ENCODE results near the gene HTT. TPM values are rescaled to one million over a fixed set of nuclear protein-coding genes. Genes with fewer than 3 reads are reported as not detected.

HTT gene
- total RNA-seq, 1 donor from 2014 or later = 82.8 TPM

DNA sequence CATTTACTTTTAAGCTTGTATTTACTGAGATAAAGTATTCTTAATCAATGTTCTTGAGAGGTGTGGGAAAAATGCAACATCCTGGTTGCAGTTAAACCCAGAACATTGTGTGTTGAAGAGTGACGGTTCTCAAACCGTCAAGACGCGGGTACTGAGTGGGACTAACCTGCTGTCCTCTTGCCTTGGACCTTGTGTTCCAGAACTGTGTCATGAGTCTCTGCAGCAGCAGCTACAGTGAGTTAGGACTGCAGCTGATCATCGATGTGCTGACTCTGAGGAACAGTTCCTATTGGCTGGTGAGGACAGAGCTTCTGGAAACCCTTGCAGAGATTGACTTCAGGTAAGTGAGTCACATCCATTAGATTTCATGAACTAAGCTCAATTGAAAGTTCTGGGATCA, 59.7 kb downstream of the HTT start:
- TF ChIP-seq, protein P1, sequence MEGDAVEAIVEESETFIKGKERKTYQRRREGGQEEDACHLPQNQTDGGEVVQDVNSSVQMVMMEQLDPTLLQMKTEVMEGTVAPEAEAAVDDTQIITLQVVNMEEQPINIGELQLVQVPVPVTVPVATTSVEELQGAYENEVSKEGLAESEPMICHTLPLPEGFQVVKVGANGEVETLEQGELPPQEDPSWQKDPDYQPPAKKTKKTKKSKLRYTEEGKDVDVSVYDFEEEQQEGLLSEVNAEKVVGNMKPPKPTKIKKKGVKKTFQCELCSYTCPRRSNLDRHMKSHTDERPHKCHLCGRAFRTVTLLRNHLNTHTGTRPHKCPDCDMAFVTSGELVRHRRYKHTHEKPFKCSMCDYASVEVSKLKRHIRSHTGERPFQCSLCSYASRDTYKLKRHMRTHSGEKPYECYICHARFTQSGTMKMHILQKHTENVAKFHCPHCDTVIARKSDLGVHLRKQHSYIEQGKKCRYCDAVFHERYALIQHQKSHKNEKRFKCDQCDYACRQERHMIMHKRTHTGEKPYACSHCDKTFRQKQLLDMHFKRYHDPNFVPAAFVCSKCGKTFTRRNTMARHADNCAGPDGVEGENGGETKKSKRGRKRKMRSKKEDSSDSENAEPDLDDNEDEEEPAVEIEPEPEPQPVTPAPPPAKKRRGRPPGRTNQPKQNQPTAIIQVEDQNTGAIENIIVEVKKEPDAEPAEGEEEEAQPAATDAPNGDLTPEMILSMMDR (IDR thresholded peaks at IDR 0.05; ENCODE audit: unreplicated experiment) = no peak
- no peak overlapping the region for H3K4me3 Mint-ChIP-seq (ENCODE audit: low read depth)
- no peaks in the 10 kb centered on the region for H3K27me3 Mint-ChIP-seq
- H3K27ac Mint-ChIP-seq = no peak overlapping the region
- no peak for DNase-seq (ENCODE audit: low spot score, unreplicated experiment)
- H3K9me3 Mint-ChIP-seq (ENCODE audit: low read depth) = no peaks in the 10 kb centered on the region
- peaks cover 39% of the 10 kb centered on the region for H3K36me3 Mint-ChIP-seq (ENCODE audit: insufficient read depth)
- peaks cover 7% of the 10 kb centered on the region for H3K4me1 Mint-ChIP-seq (ENCODE audit: low read depth)

DNA sequence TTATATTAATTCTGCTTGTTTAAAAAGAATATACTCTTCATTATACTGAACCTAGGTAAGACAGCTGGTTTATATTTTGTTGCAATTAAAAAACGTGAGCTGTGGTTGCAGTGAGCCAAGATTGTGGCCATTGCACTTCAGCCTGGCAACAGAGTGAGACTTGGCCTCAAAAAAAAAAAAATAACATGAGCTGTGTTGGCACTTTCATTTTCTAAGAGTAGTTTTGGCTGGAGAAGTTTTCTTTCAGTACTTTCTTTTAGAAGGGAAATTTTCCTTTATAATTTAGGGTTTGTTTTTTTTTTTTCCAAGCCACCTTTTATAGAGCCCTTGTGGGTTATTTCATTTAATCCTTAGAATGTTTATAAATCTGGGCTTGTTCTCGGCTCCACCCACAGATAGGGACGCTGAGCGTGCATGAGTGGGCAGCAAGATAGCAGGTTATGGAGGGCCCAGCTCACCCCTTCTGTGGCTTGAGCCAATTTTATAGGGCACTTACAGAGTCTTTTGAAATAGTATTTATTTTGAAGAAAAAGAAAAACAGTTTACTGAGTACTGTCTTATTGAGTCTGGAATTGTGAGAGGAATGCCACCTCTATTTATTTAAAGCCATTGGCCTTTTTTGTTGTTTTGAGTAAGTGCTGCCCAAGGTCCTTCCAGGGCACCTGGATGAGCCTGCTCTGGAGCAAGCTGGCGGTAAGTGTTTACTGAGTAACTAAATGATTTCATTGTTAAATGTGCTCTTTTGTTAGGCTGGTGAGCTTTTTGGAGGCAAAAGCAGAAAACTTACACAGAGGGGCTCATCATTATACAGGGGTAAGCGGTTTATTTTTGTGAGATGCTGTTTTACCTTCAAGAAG, 60.9 kb downstream of the HTT start:
- Mint-ChIP-seq H3K4me1 (ENCODE audit: low read depth) (peaks cover 7% of the 10 kb centered on the region), H3K36me3 (ENCODE audit: insufficient read depth) (peaks cover 36% of the 10 kb centered on the region), H3K9me3 (ENCODE audit: low read depth) (no peaks in the 10 kb centered on the region), H3K4me3 (ENCODE audit: low read depth) (no peak overlapping the region), H3K27ac (peak overlapping the region; percentile 85), H3K27me3 (no peaks in the 10 kb centered on the region)
- DNase-seq (ENCODE audit: low spot score, unreplicated experiment) = no peak
- TF ChIP-seq, protein P1 (IDR thresholded peaks at IDR 0.05; ENCODE audit: unreplicated experiment) = no peak

DNA sequence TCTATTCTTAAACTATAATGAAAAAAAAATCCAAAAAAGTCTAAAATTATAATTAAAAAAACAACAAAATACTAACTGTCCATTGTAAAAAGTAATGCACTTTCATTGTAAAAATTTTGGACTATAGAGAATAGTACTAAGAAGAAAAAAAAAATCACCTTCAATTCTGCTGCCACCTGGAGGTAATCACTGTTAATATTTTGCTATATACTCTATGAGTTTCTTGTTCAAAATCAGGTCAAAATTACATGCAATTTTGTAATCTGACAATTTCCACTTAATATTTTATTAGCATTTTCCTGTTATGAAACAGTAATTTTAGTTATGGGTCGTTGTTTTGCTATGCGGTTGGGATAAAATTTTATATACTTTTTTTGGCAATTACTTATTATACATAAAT, 62.0 kb downstream of the HTT start:
- no peaks in the 10 kb centered on the region for H3K27me3 Mint-ChIP-seq
- peaks cover 7% of the 10 kb centered on the region for H3K4me1 Mint-ChIP-seq (ENCODE audit: low read depth)
- TF ChIP-seq, protein P1 (IDR thresholded peaks at IDR 0.05; ENCODE audit: unreplicated experiment) = peak; percentile 34
- no peak overlapping the region for H3K27ac Mint-ChIP-seq
- no peaks in the 10 kb centered on the region for H3K9me3 Mint-ChIP-seq (ENCODE audit: low read depth)
- H3K36me3 Mint-ChIP-seq (ENCODE audit: insufficient read depth) = peaks cover 28% of the 10 kb centered on the region
- no peak overlapping the region for H3K4me3 Mint-ChIP-seq (ENCODE audit: low read depth)
- DNase-seq (ENCODE audit: low spot score, unreplicated experiment) = no peak

DNA sequence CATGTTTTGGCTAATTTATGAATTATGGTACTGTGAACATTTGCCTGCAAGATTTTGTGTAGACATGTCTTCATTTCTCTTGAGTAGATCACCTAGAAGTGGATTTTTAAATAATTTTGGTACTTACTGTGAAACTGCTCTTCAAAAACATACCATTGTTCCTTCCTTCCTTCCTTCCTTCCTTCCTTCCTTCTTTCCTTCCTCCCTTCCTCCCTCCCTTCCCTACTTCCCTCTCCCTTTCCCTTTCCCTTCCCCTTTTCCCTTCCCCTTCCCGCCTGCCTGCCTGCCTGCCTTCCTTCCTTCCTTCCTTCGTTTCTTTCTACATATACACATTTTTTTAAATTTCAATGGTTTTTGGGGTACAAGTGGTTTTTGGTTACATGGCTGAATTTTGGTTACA, 63.4 kb downstream of the HTT start:
- H3K36me3 Mint-ChIP-seq (ENCODE audit: insufficient read depth) = peaks cover 21% of the 10 kb centered on the region
- H3K4me1 Mint-ChIP-seq (ENCODE audit: low read depth) = peaks cover 7% of the 10 kb centered on the region
- no peak overlapping the region for H3K4me3 Mint-ChIP-seq (ENCODE audit: low read depth)
- no peak overlapping the region for H3K27ac Mint-ChIP-seq
- no peaks in the 10 kb centered on the region for H3K9me3 Mint-ChIP-seq (ENCODE audit: low read depth)
- no peaks in the 10 kb centered on the region for H3K27me3 Mint-ChIP-seq
- TF ChIP-seq, protein P1 (IDR thresholded peaks at IDR 0.05; ENCODE audit: unreplicated experiment) = no peak
- no peak for DNase-seq (ENCODE audit: low spot score, unreplicated experiment)

DNA sequence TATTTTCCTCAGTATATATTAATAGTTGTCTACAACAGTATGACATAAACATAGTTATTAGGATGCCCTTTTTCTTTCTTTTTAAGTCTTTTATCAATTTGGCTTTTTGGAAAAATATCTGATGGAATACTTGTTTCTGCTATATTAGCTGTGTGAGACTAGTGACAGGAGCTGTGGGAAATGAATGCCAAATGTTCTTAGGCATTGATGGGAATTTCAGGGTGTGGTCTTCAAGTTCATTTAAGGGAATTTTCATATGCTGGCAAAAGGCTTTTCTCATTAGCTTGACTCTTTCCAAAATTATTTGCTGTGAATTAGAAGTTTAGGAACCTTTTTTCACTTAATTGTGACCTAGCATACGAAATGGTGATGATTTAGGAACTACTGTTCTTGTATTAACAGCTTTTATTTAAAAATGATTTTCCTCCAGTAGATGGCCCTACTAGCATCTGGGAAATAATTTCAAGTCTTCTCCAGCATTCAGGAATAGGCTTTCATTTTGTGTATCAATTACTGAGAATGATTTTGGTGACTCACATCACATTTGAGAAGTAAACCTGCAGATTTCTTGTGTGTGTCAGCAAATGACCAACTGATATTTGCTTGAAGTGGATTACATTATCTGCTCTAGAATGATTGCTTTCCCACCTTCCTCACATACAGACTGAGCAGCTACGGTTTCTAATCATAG, 70.9 kb downstream of the HTT start:
- Mint-ChIP-seq H3K27me3 (no peaks in the 10 kb centered on the region), H3K4me3 (ENCODE audit: low read depth) (no peak overlapping the region), H3K27ac (no peak overlapping the region), H3K36me3 (ENCODE audit: insufficient read depth) (peaks cover 28% of the 10 kb centered on the region), H3K4me1 (ENCODE audit: low read depth) (no peaks in the 10 kb centered on the region), H3K9me3 (ENCODE audit: low read depth) (no peaks in the 10 kb centered on the region)
- TF ChIP-seq, protein P1 (IDR thresholded peaks at IDR 0.05; ENCODE audit: unreplicated experiment) = no peak
- DNase-seq (ENCODE audit: low spot score, unreplicated experiment) = no peak

Data from progenitor cell of endocrine pancreas (in vitro differentiated cells).